HG03060 (cell line): ENCODE results near the gene POLR3E.
"Not testable (repeated sequence)": the region's sequence is repeated elsewhere in the genome, so short reads cannot be mapped to it uniquely, and the experiment has no call there.

Source experiments
- ATAC-seq: cut with Tn5 transposase; IDR thresholded peaks from one replicate; pipeline ENCODE4 v1.9.1; 2021; ENCODE audit warnings: low read depth, moderate number of reproducible peaks; ENCODE audit not compliant: unreplicated experiment

Gene POLR3E

GRCh38 chr16:22330326-22330725 lies 33.1 kb downstream of the POLR3E start:
- no peak for ATAC-seq

GRCh38 chr16:22333457-22333994 lies 36.3 kb downstream of the POLR3E start:
- ATAC-seq: no peak

GRCh38 chr16:22335668-22336246 lies 38.5 kb downstream of the POLR3E start:
- ATAC-seq: no peak

GRCh38 chr16:22336581-22336980 lies 39.4 kb downstream of the POLR3E start:
- no peak for ATAC-seq

GRCh38 chr16:22337045-22337444 lies 39.8 kb downstream of the POLR3E start:
- no peak for ATAC-seq

- no peak for ATAC-seq
These were observed 40.8 kb downstream of the POLR3E start for GRCh38 chr16:22337849-22338635.

GRCh38 chr16:22340945-22341344 lies 43.7 kb downstream of the POLR3E start:
- no peak for ATAC-seq

GRCh38 chr16:22342082-22342481 lies 44.9 kb downstream of the POLR3E start:
- ATAC-seq: no peak

GRCh38 chr16:22346483-22346882 lies 49.3 kb downstream of the POLR3E start:
- ATAC-seq: no peak

GRCh38 chr16:22347100-22347820 lies 50.1 kb downstream of the POLR3E start:
- ATAC-seq: no peak

- ATAC-seq: no peak
These were observed 51.1 kb downstream of the POLR3E start for GRCh38 chr16:22348291-22348690.

GRCh38 chr16:22351017-22351416 lies 53.8 kb downstream of the POLR3E start:
- ATAC-seq: not testable (repeated sequence)

- ATAC-seq: no peak
These were observed 54.9 kb downstream of the POLR3E start for GRCh38 chr16:22352140-22352539.

GRCh38 chr16:22352723-22353122 lies 55.5 kb downstream of the POLR3E start:
- no peak for ATAC-seq

GRCh38 chr16:22353191-22353919 lies 56.1 kb downstream of the POLR3E start:
- ATAC-seq: no peak

GRCh38 chr16:22353933-22354541 lies 56.8 kb downstream of the POLR3E start:
- no peak for ATAC-seq

GRCh38 chr16:22355487-22355908 lies 58.3 kb downstream of the POLR3E start:
- no peak for ATAC-seq

- no peak for ATAC-seq
These were observed 59.9 kb downstream of the POLR3E start for GRCh38 chr16:22356930-22357634.

GRCh38 chr16:22357635-22357971 lies 60.4 kb downstream of the POLR3E start:
- ATAC-seq: peak; percentile 40

- ATAC-seq: peak; percentile 9
These were observed 60.8 kb downstream of the POLR3E start for GRCh38 chr16:22358000-22358399.
